Measurements from ENCODE around the gene TULP4. TPM values are rescaled to one million over a fixed set of nuclear protein-coding genes. Genes with fewer than 3 reads are reported as not detected.

TULP4 gene
- total RNA-seq, 1 experiment from 2014 or later = 21.5 TPM

- ChIA-PET POLR2A (ENCODE audit: unreplicated experiment) (no interaction called here), CTCF (no interaction called here)
- Histone ChIP-seq H2AFZ (ENCODE audit: low read length) (no peak overlapping the region), H3K9me3 (ENCODE audit: low read length) (no peaks in the 10 kb centered on the region), H3K4me1 (ENCODE audit: insufficient read depth, low read length) (no peaks in the 10 kb centered on the region), H3K4me2 (ENCODE audit: low read length) (no peak overlapping the region), H3K9me2 (replicated peaks; ENCODE audit: low read length) (no peaks in the 10 kb centered on the region), H3K27me3 (ENCODE audit: low read length) (no peaks in the 10 kb centered on the region), H3K27ac (ENCODE audit: low read length) (no peak overlapping the region), H3K36me3 (ENCODE audit: low read depth, low read length) (no peaks in the 10 kb centered on the region), H3K9ac (ENCODE audit: low read length) (no peak overlapping the region), H3F3A (ENCODE audit: low read length, unreplicated experiment) (no peaks in the 10 kb centered on the region), H3K4me3 (ENCODE audit: low read length) (no peak overlapping the region), H3K79me2 (ENCODE audit: low read length) (no peaks in the 10 kb centered on the region), H4K20me1 (ENCODE audit: low read length) (no peaks in the 10 kb centered on the region)
- TF ChIP-seq, protein P1, sequence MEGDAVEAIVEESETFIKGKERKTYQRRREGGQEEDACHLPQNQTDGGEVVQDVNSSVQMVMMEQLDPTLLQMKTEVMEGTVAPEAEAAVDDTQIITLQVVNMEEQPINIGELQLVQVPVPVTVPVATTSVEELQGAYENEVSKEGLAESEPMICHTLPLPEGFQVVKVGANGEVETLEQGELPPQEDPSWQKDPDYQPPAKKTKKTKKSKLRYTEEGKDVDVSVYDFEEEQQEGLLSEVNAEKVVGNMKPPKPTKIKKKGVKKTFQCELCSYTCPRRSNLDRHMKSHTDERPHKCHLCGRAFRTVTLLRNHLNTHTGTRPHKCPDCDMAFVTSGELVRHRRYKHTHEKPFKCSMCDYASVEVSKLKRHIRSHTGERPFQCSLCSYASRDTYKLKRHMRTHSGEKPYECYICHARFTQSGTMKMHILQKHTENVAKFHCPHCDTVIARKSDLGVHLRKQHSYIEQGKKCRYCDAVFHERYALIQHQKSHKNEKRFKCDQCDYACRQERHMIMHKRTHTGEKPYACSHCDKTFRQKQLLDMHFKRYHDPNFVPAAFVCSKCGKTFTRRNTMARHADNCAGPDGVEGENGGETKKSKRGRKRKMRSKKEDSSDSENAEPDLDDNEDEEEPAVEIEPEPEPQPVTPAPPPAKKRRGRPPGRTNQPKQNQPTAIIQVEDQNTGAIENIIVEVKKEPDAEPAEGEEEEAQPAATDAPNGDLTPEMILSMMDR (conservative IDR thresholded peaks at IDR 0.05; ENCODE audit: low read depth, low read length) = no peak
- TF ChIP-seq EZH2phosphoT487 (IDR thresholded peaks at IDR 0.05; ENCODE audit: borderline replicate concordance, low read length) = no peak
- no peak for TF ChIP-seq EZH2 (IDR thresholded peaks at IDR 0.05; ENCODE audit: low read length, unreplicated experiment)
- DNase-seq (no peak), ATAC-seq (no peak)
- intact Hi-C loops (cut with micrococcal nuclease) = no loop called here
- no TSS peak for BruUV-seq (replicated peaks)
These were observed 216.6 kb downstream of the TULP4 start for GRCh38 chr6:158528826-158529225.

DNA sequence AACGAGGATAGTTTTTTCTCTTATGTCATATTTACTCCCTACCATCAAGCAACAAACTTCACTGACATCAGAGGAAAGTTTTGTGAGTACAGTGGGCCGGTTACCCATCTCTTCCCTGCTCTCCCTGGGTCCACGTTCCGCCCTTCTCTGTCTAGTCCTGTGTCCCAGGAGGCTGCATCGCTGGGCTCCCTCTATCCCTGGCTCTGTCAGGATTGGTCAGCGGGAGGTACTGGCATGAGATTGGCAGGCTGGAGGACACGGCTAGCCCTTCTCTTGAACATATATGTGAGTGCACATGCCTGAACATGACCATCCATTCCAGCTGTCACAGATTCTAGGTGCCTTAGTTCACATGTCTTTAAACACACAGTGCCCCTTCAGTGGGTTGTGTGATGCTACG is 217.4 kb downstream of the TULP4 start:
- no peaks in the 10 kb centered on the region for H3K4me1 ChIP-seq (ENCODE audit: insufficient read depth, low read length)
- no TSS peak for BruUV-seq (replicated peaks)
- H3K9me2 ChIP-seq (replicated peaks; ENCODE audit: low read length) = no peaks in the 10 kb centered on the region
- no peaks in the 10 kb centered on the region for H3K27me3 ChIP-seq (ENCODE audit: low read length)
- H3F3A ChIP-seq (ENCODE audit: low read length, unreplicated experiment) = no peaks in the 10 kb centered on the region
- no peak overlapping the region for H3K9ac ChIP-seq (ENCODE audit: low read length)
- no peaks in the 10 kb centered on the region for H3K36me3 ChIP-seq (ENCODE audit: low read depth, low read length)
- TF ChIP-seq EZH2phosphoT487 (IDR thresholded peaks at IDR 0.05; ENCODE audit: borderline replicate concordance, low read length) = no peak
- TF ChIP-seq, protein P1 (conservative IDR thresholded peaks at IDR 0.05; ENCODE audit: low read depth, low read length) = no peak
- TF ChIP-seq EZH2 (IDR thresholded peaks at IDR 0.05; ENCODE audit: low read length, unreplicated experiment) = no peak
- CTCF ChIA-PET = no interaction called here
- no peaks in the 10 kb centered on the region for H4K20me1 ChIP-seq (ENCODE audit: low read length)
- no peak overlapping the region for H3K4me3 ChIP-seq (ENCODE audit: low read length)
- H3K27ac ChIP-seq (ENCODE audit: low read length) = no peak overlapping the region
- no peak overlapping the region for H3K4me2 ChIP-seq (ENCODE audit: low read length)
- intact Hi-C loops (cut with micrococcal nuclease) = no loop called here
- no peaks in the 10 kb centered on the region for H3K79me2 ChIP-seq (ENCODE audit: low read length)
- POLR2A ChIA-PET (ENCODE audit: unreplicated experiment) = no interaction called here
- H2AFZ ChIP-seq (ENCODE audit: low read length) = no peak overlapping the region
- DNase-seq (no peak), ATAC-seq (no peak)
- no peaks in the 10 kb centered on the region for H3K9me3 ChIP-seq (ENCODE audit: low read length)

DNA sequence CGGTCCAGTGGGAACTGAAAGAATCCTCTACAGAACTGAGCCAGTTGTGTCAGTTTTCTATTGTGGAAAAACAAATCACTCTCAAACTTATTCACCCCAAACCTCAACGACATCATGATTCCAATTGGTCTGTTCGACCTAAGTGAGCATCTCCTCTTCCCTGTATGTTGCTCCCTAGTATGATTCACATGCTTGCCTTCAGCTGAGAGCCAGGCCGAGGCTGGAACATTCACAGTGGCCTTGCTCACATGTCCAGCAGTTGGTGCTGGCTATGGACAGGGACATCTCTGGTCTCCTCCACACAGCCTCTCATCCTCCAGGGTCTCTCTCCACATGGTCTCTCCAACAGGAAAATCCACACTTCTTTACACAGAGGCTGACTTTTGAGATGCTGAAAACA is 219.3 kb downstream of the TULP4 start:
- no peaks in the 10 kb centered on the region for H3K27me3 ChIP-seq (ENCODE audit: low read length)

More for the DNA sequence above, 219.3 kb downstream of the TULP4 start:
- Histone ChIP-seq H3K79me2 (ENCODE audit: low read length) (no peaks in the 10 kb centered on the region), H3F3A (ENCODE audit: low read length, unreplicated experiment) (no peaks in the 10 kb centered on the region), H3K9me3 (ENCODE audit: low read length) (no peaks in the 10 kb centered on the region), H2AFZ (ENCODE audit: low read length) (no peak overlapping the region), H4K20me1 (ENCODE audit: low read length) (no peaks in the 10 kb centered on the region), H3K27ac (ENCODE audit: low read length) (no peak overlapping the region), H3K9me2 (replicated peaks; ENCODE audit: low read length) (no peaks in the 10 kb centered on the region), H3K4me2 (ENCODE audit: low read length) (no peak overlapping the region), H3K4me3 (ENCODE audit: low read length) (no peak overlapping the region), H3K4me1 (ENCODE audit: insufficient read depth, low read length) (no peaks in the 10 kb centered on the region), H3K9ac (ENCODE audit: low read length) (no peak overlapping the region), H3K36me3 (ENCODE audit: low read depth, low read length) (no peaks in the 10 kb centered on the region)
- intact Hi-C loops (cut with micrococcal nuclease) = no loop called here
- DNase-seq (no peak), ATAC-seq (no peak)
- BruUV-seq (replicated peaks) = no TSS peak
- TF ChIP-seq, protein P1 (conservative IDR thresholded peaks at IDR 0.05; ENCODE audit: low read depth, low read length) = no peak
- no peak for TF ChIP-seq EZH2phosphoT487 (IDR thresholded peaks at IDR 0.05; ENCODE audit: borderline replicate concordance, low read length)
- no peak for TF ChIP-seq EZH2 (IDR thresholded peaks at IDR 0.05; ENCODE audit: low read length, unreplicated experiment)
- ChIA-PET POLR2A (ENCODE audit: unreplicated experiment) (no interaction called here), CTCF (no interaction called here)

Measured in PC-3 (cell line).